IPS-15b (cell line): ENCODE measurements around the gene KIRREL3.
A peak's percentile ranks its signal among the peaks of the same experiment; 100 is the strongest.

Experiments used
- H3K27me3 ChIP-seq: one replicate; pipeline ENCODE4 v1.6.1; 2013; ENCODE audit warnings: low read length; ENCODE audit not compliant: control insufficient read depth, insufficient read depth
- H3K36me3 ChIP-seq: one replicate; pipeline ENCODE4 v1.6.1; 2013; ENCODE audit warnings: low read length; ENCODE audit not compliant: control insufficient read depth, insufficient read depth
- H3K4me1 ChIP-seq: one replicate; pipeline ENCODE4 v1.6.1; 2013; ENCODE audit warnings: mild to moderate bottlenecking, low read length; ENCODE audit not compliant: control insufficient read depth, insufficient read depth
- H3K4me3 ChIP-seq: one replicate; pipeline ENCODE4 v1.5.1; 2013; ENCODE audit warnings: low read depth, low read length
- H3K9ac ChIP-seq: one replicate; pipeline ENCODE4 v1.6.1; 2013; ENCODE audit warnings: low read depth, mild to moderate bottlenecking, low read length
- H3K9me3 ChIP-seq: one replicate; pipeline ENCODE4 v1.6.1; 2013; ENCODE audit warnings: mild to moderate bottlenecking, low read length; ENCODE audit not compliant: control insufficient read depth, insufficient read depth

KIRREL3 gene

GRCh38 chr11:127027000-127027399 is 26.4 kb upstream of the KIRREL3 start:
- Histone ChIP-seq H3K36me3 (no peaks in the 10 kb centered on the region), H3K27me3 (no peaks in the 10 kb centered on the region), H3K9ac (no peak overlapping the region), H3K4me1 (no peaks in the 10 kb centered on the region), H3K9me3 (no peaks in the 10 kb centered on the region), H3K4me3 (no peak overlapping the region)

GRCh38 chr11:127023991-127024390 is 23.4 kb upstream of the KIRREL3 start:
- Histone ChIP-seq H3K27me3 (no peaks in the 10 kb centered on the region), H3K9me3 (no peaks in the 10 kb centered on the region), H3K4me1 (no peaks in the 10 kb centered on the region), H3K9ac (no peak overlapping the region), H3K4me3 (no peak overlapping the region), H3K36me3 (no peaks in the 10 kb centered on the region)

- H3K9me3 ChIP-seq: no peaks in the 10 kb centered on the region
- H3K4me1 ChIP-seq: no peaks in the 10 kb centered on the region
- no peak overlapping the region for H3K9ac ChIP-seq
- H3K4me3 ChIP-seq: no peak overlapping the region
- no peaks in the 10 kb centered on the region for H3K36me3 ChIP-seq
- H3K27me3 ChIP-seq: no peaks in the 10 kb centered on the region
These were observed 18.2 kb upstream of the KIRREL3 start for GRCh38 chr11:127018683-127019279.

- no peak overlapping the region for H3K9ac ChIP-seq
- no peaks in the 10 kb centered on the region for H3K9me3 ChIP-seq
- no peaks in the 10 kb centered on the region for H3K4me1 ChIP-seq
- H3K4me3 ChIP-seq: no peak overlapping the region
- no peaks in the 10 kb centered on the region for H3K36me3 ChIP-seq
- no peaks in the 10 kb centered on the region for H3K27me3 ChIP-seq
These were observed 16.9 kb upstream of the KIRREL3 start for GRCh38 chr11:127017482-127017881.

GRCh38 chr11:127013550-127013949 is 13.0 kb upstream of the KIRREL3 start:
- no peaks in the 10 kb centered on the region for H3K27me3 ChIP-seq
- no peak overlapping the region for H3K9ac ChIP-seq
- H3K4me1 ChIP-seq: no peaks in the 10 kb centered on the region
- H3K9me3 ChIP-seq: no peaks in the 10 kb centered on the region
- H3K36me3 ChIP-seq: no peaks in the 10 kb centered on the region
- H3K4me3 ChIP-seq: no peak overlapping the region

GRCh38 chr11:127006311-127006710 is 5.7 kb upstream of the KIRREL3 start:
- no peaks in the 10 kb centered on the region for H3K36me3 ChIP-seq
- peaks cover 2% of the 10 kb centered on the region for H3K4me1 ChIP-seq
- no peak overlapping the region for H3K9ac ChIP-seq
- H3K27me3 ChIP-seq: peaks cover 36% of the 10 kb centered on the region
- H3K9me3 ChIP-seq: no peaks in the 10 kb centered on the region
- H3K4me3 ChIP-seq: no peak overlapping the region

- H3K36me3 ChIP-seq: no peaks in the 10 kb centered on the region
- no peaks in the 10 kb centered on the region for H3K9me3 ChIP-seq
- H3K4me1 ChIP-seq: peaks cover 7% of the 10 kb centered on the region
- peaks cover 65% of the 10 kb centered on the region for H3K27me3 ChIP-seq
- H3K4me3 ChIP-seq: peak overlapping the region; percentile 60
- H3K9ac ChIP-seq: no peak overlapping the region
These were observed 2.9 kb upstream of the KIRREL3 start for GRCh38 chr11:127003260-127003981.

GRCh38 chr11:127002669-127003259 is 2.2 kb upstream of the KIRREL3 start:
- Histone ChIP-seq H3K9me3 (no peaks in the 10 kb centered on the region), H3K27me3 (peaks cover 72% of the 10 kb centered on the region), H3K36me3 (no peaks in the 10 kb centered on the region), H3K9ac (no peak overlapping the region), H3K4me3 (peak overlapping the region; percentile 60), H3K4me1 (peaks cover 7% of the 10 kb centered on the region)

GRCh38 chr11:127000981-127001380 is 411 bp upstream of the KIRREL3 start:
- Histone ChIP-seq H3K4me1 (peaks cover 7% of the 10 kb centered on the region), H3K36me3 (no peaks in the 10 kb centered on the region), H3K9ac (no peak overlapping the region), H3K27me3 (peaks cover 85% of the 10 kb centered on the region), H3K9me3 (no peaks in the 10 kb centered on the region), H3K4me3 (peak overlapping the region; percentile 40)

- Histone ChIP-seq H3K9ac (no peak overlapping the region), H3K27me3 (peaks cover 72% of the 10 kb centered on the region), H3K4me1 (peaks cover 7% of the 10 kb centered on the region), H3K36me3 (no peaks in the 10 kb centered on the region), H3K9me3 (no peaks in the 10 kb centered on the region), H3K4me3 (no peak overlapping the region)
These were observed 1.2 kb downstream of the KIRREL3 start for GRCh38 chr11:126999366-126999765.

GRCh38 chr11:126997641-126998040 is 2.9 kb downstream of the KIRREL3 start:
- no peak overlapping the region for H3K4me3 ChIP-seq
- H3K9me3 ChIP-seq: no peaks in the 10 kb centered on the region
- no peak overlapping the region for H3K9ac ChIP-seq
- H3K4me1 ChIP-seq: peaks cover 7% of the 10 kb centered on the region
- H3K27me3 ChIP-seq: peaks cover 66% of the 10 kb centered on the region
- no peaks in the 10 kb centered on the region for H3K36me3 ChIP-seq

- peaks cover 61% of the 10 kb centered on the region for H3K27me3 ChIP-seq
- no peaks in the 10 kb centered on the region for H3K9me3 ChIP-seq
- H3K4me3 ChIP-seq: no peak overlapping the region
- no peak overlapping the region for H3K9ac ChIP-seq
- peaks cover 7% of the 10 kb centered on the region for H3K4me1 ChIP-seq
- H3K36me3 ChIP-seq: no peaks in the 10 kb centered on the region
These were observed 3.4 kb downstream of the KIRREL3 start for GRCh38 chr11:126997196-126997595.
